ENCODE data around the gene ZBTB21.

- TF ChIP-seq CTCF (IDR thresholded peaks at IDR 0.05; ENCODE audit: low read length) (no peak), EZH2phosphoT487 (IDR thresholded peaks at IDR 0.05; ENCODE audit: low read length) (no peak)
Measured at GRCh38 chr21:41962425-41962966, 47.7 kb downstream of the ZBTB21 start.

Data from MM.1S (cell line).